Measurements from ENCODE around the gene CCND2. TPM values are rescaled to one million over a fixed set of nuclear protein-coding genes. Genes with fewer than 3 reads are reported as not detected.
A peak's percentile ranks its signal among the peaks of the same experiment; 100 is the strongest.

Gene CCND2
- total RNA-seq, 1 donor from 2014 or later, result 94.2 TPM

GRCh38 chr12:4283512-4284255 is 10.1 kb downstream of the CCND2 start:
- Histone ChIP-seq H3K27me3 (no peaks in the 10 kb centered on the region), H3K27ac (no peak overlapping the region), H3K36me3 (peaks cover 73% of the 10 kb centered on the region), H3K4me1 (peaks cover 43% of the 10 kb centered on the region), H3K4me3 (no peak overlapping the region), H3K9me3 (no peaks in the 10 kb centered on the region)
- no peak for ATAC-seq
- intact Hi-C loops (cut with DNase I), result no loop called here
- DNase-seq, result peak; percentile 47
- TF ChIP-seq CTCF (IDR thresholded peaks at IDR 0.05), result no peak

- TF ChIP-seq CTCF (IDR thresholded peaks at IDR 0.05), result no peak
- Histone ChIP-seq H3K27me3 (no peaks in the 10 kb centered on the region), H3K4me1 (peaks cover 37% of the 10 kb centered on the region), H3K36me3 (peaks cover 73% of the 10 kb centered on the region), H3K9me3 (no peaks in the 10 kb centered on the region), H3K27ac (no peak overlapping the region), H3K4me3 (no peak overlapping the region)
- ATAC-seq, result no peak
- DNase-seq, result no peak
- intact Hi-C loops (cut with DNase I), result no loop called here
Measured at GRCh38 chr12:4284306-4284705, 10.7 kb downstream of the CCND2 start.

GRCh38 chr12:4285070-4285469 is 11.5 kb downstream of the CCND2 start:
- Histone ChIP-seq H3K4me1 (peaks cover 29% of the 10 kb centered on the region), H3K27me3 (no peaks in the 10 kb centered on the region), H3K9me3 (no peaks in the 10 kb centered on the region), H3K4me3 (no peak overlapping the region), H3K27ac (no peak overlapping the region), H3K36me3 (peaks cover 73% of the 10 kb centered on the region)
- DNase-seq (no peak), ATAC-seq (no peak)
- TF ChIP-seq CTCF (IDR thresholded peaks at IDR 0.05), result no peak
- intact Hi-C loops (cut with DNase I), result no loop called here

- H3K27ac ChIP-seq, result no peak overlapping the region
- intact Hi-C loops (cut with DNase I), result no loop called here
- no peak overlapping the region for H3K4me3 ChIP-seq
- peaks cover 73% of the 10 kb centered on the region for H3K36me3 ChIP-seq
- no peaks in the 10 kb centered on the region for H3K27me3 ChIP-seq
- DNase-seq, result no peak
- H3K4me1 ChIP-seq, result peaks cover 19% of the 10 kb centered on the region
- TF ChIP-seq CTCF (IDR thresholded peaks at IDR 0.05), result no peak
- no peaks in the 10 kb centered on the region for H3K9me3 ChIP-seq
- peak; percentile 5 for ATAC-seq
Measured at GRCh38 chr12:4286228-4286627, 12.7 kb downstream of the CCND2 start.

GRCh38 chr12:4286771-4287317 is 13.3 kb downstream of the CCND2 start:
- Histone ChIP-seq H3K27ac (no peak overlapping the region), H3K9me3 (no peaks in the 10 kb centered on the region), H3K4me3 (no peak overlapping the region), H3K4me1 (peaks cover 19% of the 10 kb centered on the region), H3K36me3 (peaks cover 74% of the 10 kb centered on the region), H3K27me3 (no peaks in the 10 kb centered on the region)
- DNase-seq, result no peak
- intact Hi-C loops (cut with DNase I), result no loop called here
- ATAC-seq, result no peak
- TF ChIP-seq CTCF (IDR thresholded peaks at IDR 0.05), result no peak

All from upper lobe of right lung (tissue), 1 donor.